Mesendoderm (in vitro differentiated cells): ENCODE results near the gene KDM4E. TPM values are rescaled to one million over a fixed set of nuclear protein-coding genes. Genes with fewer than 3 reads are reported as not detected.

Source experiments
- DNase-seq: peaks from one replicate; pipeline ENCODE4 v3.0.0; 2013
- H2AK5ac ChIP-seq: 2 replicates; pipeline ENCODE4 v1.6.1; 2013; ENCODE audit warnings: low read length, inconsistent platforms
- H2BK120ac ChIP-seq: 2 replicates; pipeline ENCODE4 v1.6.1; 2013; ENCODE audit warnings: low read depth, mild to moderate bottlenecking, low read length, moderate library complexity, mixed read lengths
- H2BK15ac ChIP-seq: replicated peaks from 2 replicates; pipeline ENCODE4 v1.6.1; 2013; ENCODE audit warnings: low read depth, mild to moderate bottlenecking, moderate library complexity
- H2BK5ac ChIP-seq: 2 replicates; pipeline ENCODE4 v1.6.1; 2013; ENCODE audit warnings: low read length, inconsistent platforms
- H3K18ac ChIP-seq: 2 replicates; pipeline ENCODE4 v1.6.1; 2013; ENCODE audit warnings: mild to moderate bottlenecking, low read length, mixed read lengths
- H3K23ac ChIP-seq: one replicate; pipeline ENCODE4 v1.6.1; 2013; ENCODE audit warnings: low read length
- H3K27ac ChIP-seq: 2 replicates; pipeline ENCODE4 v1.5.1; 2013; ENCODE audit warnings: low read depth, mild to moderate bottlenecking, inconsistent platforms, low read length, moderate library complexity
- H3K27me3 ChIP-seq: 2 replicates; pipeline ENCODE4 v1.6.1; 2013; ENCODE audit warnings: low read length, control low read depth, mild to moderate bottlenecking, inconsistent platforms; ENCODE audit not compliant: insufficient read depth, poor library complexity
- H3K36me3 ChIP-seq: 2 replicates; pipeline ENCODE4 v1.6.1; 2013; ENCODE audit warnings: low read length, inconsistent platforms; ENCODE audit not compliant: control insufficient read depth, insufficient read depth
- H3K4ac ChIP-seq: one replicate; pipeline ENCODE4 v1.6.1; 2013; ENCODE audit warnings: low read depth, mild to moderate bottlenecking, low read length, moderate library complexity
- H3K4me1 ChIP-seq: 2 replicates; pipeline ENCODE4 v1.6.1; 2013; ENCODE audit warnings: low read depth, low read length, inconsistent platforms; ENCODE audit not compliant: control insufficient read depth
- H3K4me2 ChIP-seq: 2 replicates; pipeline ENCODE4 v1.6.1; 2013; ENCODE audit warnings: low read length
- H3K4me3 ChIP-seq: 2 replicates; pipeline ENCODE4 v1.5.1; 2013; ENCODE audit warnings: mild to moderate bottlenecking, low read length
- H3K56ac ChIP-seq: one replicate; pipeline ENCODE4 v1.6.1; 2013; ENCODE audit warnings: low read length
- H3K79me1 ChIP-seq: 2 replicates; pipeline ENCODE4 v1.6.1; 2013; ENCODE audit warnings: low read length, inconsistent platforms
- H3K79me2 ChIP-seq: 2 replicates; pipeline ENCODE4 v1.6.1; 2013; ENCODE audit warnings: mild to moderate bottlenecking, low read length; ENCODE audit not compliant: control insufficient read depth, insufficient read depth
- H3K9ac ChIP-seq: 2 replicates; pipeline ENCODE4 v1.6.1; 2013; ENCODE audit warnings: low read length, inconsistent platforms
- H4K5ac ChIP-seq: one replicate; pipeline ENCODE4 v1.6.1; 2013; ENCODE audit warnings: low read length
- H4K8ac ChIP-seq: one replicate; pipeline ENCODE4 v1.6.1; 2013; ENCODE audit warnings: low read depth, mild to moderate bottlenecking, control low read depth, low read length, moderate library complexity
- WGBS: extraction: QIAGEN DNeasy Blood & Tissue Kit; methylation state at CpG from one replicate; pipeline ENCODE4 v1.1.7; 2013; ENCODE audit warnings: low lambda C conversion rate, missing lambda C conversion rate; ENCODE audit not compliant: insufficient coverage; ENCODE audit errors: extremely low coverage; 5-methylcytosine and 5-hydroxymethylcytosine counted together
- polyA plus RNA-seq, 2 experiments: library from polyadenylated mRNA; stranded (reverse); fragments of 200-250 nt; gene quantifications; one replicate each; pipeline ENCODE4 v1.2.3, GENCODE V29; 2013

The KDM4E gene
- polyA plus RNA-seq (2013, experiment 1 of 2), result not detected
- polyA plus RNA-seq (2013, experiment 2 of 2), result not detected

- H2BK15ac ChIP-seq, result no peak within 1 kb of the TSS
- H2AK5ac ChIP-seq, result no peak within 1 kb of the TSS
- no peak within 1 kb of the TSS for H3K4ac ChIP-seq
- H4K8ac ChIP-seq, result no peak within 1 kb of the TSS
- H3K23ac ChIP-seq, result no peak within 1 kb of the TSS
- no peaks in the 10 kb centered on the region for H3K79me1 ChIP-seq
- no peak within 1 kb of the TSS for H4K5ac ChIP-seq
- H3K4me3 ChIP-seq, result no peak within 1 kb of the TSS
- H3K56ac ChIP-seq, result no peak within 1 kb of the TSS
- H2BK5ac ChIP-seq, result no peak within 1 kb of the TSS
- no peak within 1 kb of the TSS for H3K9ac ChIP-seq
- no peak within 1 kb of the TSS for H3K4me2 ChIP-seq
- no peaks in the 10 kb centered on the region for H3K27me3 ChIP-seq
- DNase-seq, result no peak
- H3K36me3 ChIP-seq, result no peaks in the 10 kb centered on the region
- no peaks in the 10 kb centered on the region for H3K79me2 ChIP-seq
- no peak within 1 kb of the TSS for H3K18ac ChIP-seq
- H2BK120ac ChIP-seq, result no peak within 1 kb of the TSS
- H3K27ac ChIP-seq, result no peak within 1 kb of the TSS
- H3K4me1 ChIP-seq, result no peaks in the 10 kb centered on the region
- no CpG with 5 or more reads among the region's 1 CpG for WGBS
These were observed at the start of gene KDM4E for GRCh38 chr11:95024958-95025357. Gene KDM4E, plus strand, starts transcription at chr11:95025258. Its CDS starts 300 bp downstream, at chr11:95025558.

DNA sequence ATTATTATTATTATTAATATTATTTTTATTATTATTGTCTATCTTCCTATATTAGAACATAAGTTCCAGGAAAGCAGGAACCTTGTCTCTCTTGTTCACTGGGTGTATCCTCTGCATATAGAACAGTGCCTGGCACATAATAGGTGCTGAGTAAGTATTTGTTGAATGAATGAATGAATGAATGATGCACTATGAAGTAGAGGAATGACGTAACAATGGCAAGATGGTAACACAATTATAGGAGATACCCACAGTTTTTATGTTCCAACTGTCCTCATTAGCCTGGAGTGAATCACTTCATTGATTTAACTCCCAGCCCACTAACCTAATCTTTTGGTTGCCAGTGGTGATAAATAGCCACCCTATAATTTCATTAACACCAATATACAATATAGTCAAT lies 49.5 kb upstream of the KDM4E start:
- Histone ChIP-seq H3K4me2 (no peak overlapping the region), H3K27me3 (no peaks in the 10 kb centered on the region), H4K8ac (no peak overlapping the region), H3K79me2 (peaks cover 10% of the 10 kb centered on the region), H3K4me3 (no peak overlapping the region), H3K79me1 (peaks cover 5% of the 10 kb centered on the region), H3K4me1 (no peaks in the 10 kb centered on the region), H4K5ac (no peak overlapping the region), H3K9ac (no peak overlapping the region), H3K36me3 (peaks cover 2% of the 10 kb centered on the region), H3K18ac (no peak overlapping the region), H3K23ac (no peak overlapping the region), H2BK5ac (no peak overlapping the region), H3K4ac (no peak overlapping the region), H3K27ac (no peak overlapping the region), H2BK15ac (no peak overlapping the region), H3K56ac (no peak overlapping the region), H2BK120ac (no peak overlapping the region), H2AK5ac (no peak overlapping the region)
- DNase-seq, result no peak
- WGBS, result no CpG with 5 or more reads among the region's 1 CpG

DNA sequence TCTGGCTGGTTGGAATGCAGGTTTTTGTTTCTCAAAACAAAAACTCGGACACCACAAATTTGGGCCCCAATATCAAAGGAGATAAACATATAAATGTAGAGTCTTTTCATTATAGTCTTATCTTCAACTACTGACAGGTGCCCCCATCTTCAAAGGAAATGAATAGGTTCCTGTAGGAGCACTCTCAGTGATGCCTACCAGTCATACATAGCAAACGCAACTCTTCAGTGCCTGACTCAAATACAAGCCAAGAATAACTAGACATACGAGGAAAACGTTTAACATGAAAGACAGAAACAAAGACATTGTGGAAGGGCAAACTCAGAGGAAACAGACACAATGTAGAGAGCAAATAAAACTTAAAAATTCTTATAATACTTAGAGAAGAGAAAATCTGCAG lies 37.7 kb upstream of the KDM4E start:
- Histone ChIP-seq H4K5ac (no peak overlapping the region), H3K27me3 (no peaks in the 10 kb centered on the region), H2BK5ac (no peak overlapping the region), H3K18ac (no peak overlapping the region), H3K36me3 (no peaks in the 10 kb centered on the region), H3K23ac (no peak overlapping the region), H3K79me1 (no peaks in the 10 kb centered on the region), H3K9ac (no peak overlapping the region), H3K27ac (no peak overlapping the region), H3K79me2 (no peaks in the 10 kb centered on the region), H3K56ac (no peak overlapping the region), H3K4me2 (no peak overlapping the region), H2BK15ac (no peak overlapping the region), H4K8ac (no peak overlapping the region), H2AK5ac (no peak overlapping the region), H3K4me3 (no peak overlapping the region), H2BK120ac (no peak overlapping the region), H3K4me1 (no peaks in the 10 kb centered on the region), H3K4ac (no peak overlapping the region)
- WGBS, result no CpG with 5 or more reads among the region's 4 CpGs
- DNase-seq, result no peak

DNA sequence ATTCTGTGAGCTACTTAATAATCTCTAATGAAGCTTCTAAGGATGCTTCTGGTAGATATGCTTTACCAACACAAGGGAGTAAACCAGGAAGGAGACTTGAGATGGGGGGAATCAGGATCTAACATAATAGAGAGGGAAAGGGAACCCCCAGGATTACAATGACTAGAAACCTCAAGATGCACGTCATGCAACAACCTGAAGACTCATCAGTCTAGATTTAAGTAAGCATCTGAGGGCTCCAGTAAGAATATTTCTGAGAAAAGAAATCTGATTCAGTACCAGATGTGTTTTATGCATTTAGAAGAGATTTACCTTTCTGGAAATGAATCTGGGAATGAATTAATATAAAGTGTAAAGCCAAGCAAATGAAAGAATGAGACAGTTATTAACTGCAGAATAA lies 36.3 kb upstream of the KDM4E start:
- Histone ChIP-seq H3K23ac (no peak overlapping the region), H3K36me3 (no peaks in the 10 kb centered on the region), H3K27me3 (no peaks in the 10 kb centered on the region), H3K4me3 (no peak overlapping the region), H4K8ac (no peak overlapping the region), H3K4me1 (no peaks in the 10 kb centered on the region), H2AK5ac (no peak overlapping the region), H3K79me2 (no peaks in the 10 kb centered on the region), H4K5ac (no peak overlapping the region), H3K56ac (no peak overlapping the region), H3K9ac (no peak overlapping the region), H3K4ac (no peak overlapping the region), H3K18ac (no peak overlapping the region), H2BK5ac (no peak overlapping the region), H3K27ac (no peak overlapping the region), H2BK15ac (no peak overlapping the region), H2BK120ac (no peak overlapping the region), H3K79me1 (no peaks in the 10 kb centered on the region), H3K4me2 (no peak overlapping the region)
- no CpG with 5 or more reads among the region's 1 CpG for WGBS
- DNase-seq, result no peak

- Histone ChIP-seq H3K56ac (no peak overlapping the region), H3K36me3 (no peaks in the 10 kb centered on the region), H2BK15ac (no peak overlapping the region), H2AK5ac (no peak overlapping the region), H3K79me1 (no peaks in the 10 kb centered on the region), H3K18ac (no peak overlapping the region), H4K8ac (no peak overlapping the region), H4K5ac (no peak overlapping the region), H3K4ac (no peak overlapping the region), H3K27ac (no peak overlapping the region), H3K4me2 (no peak overlapping the region), H2BK5ac (no peak overlapping the region), H3K4me3 (no peak overlapping the region), H3K79me2 (no peaks in the 10 kb centered on the region), H3K9ac (no peak overlapping the region), H3K23ac (no peak overlapping the region), H3K4me1 (no peaks in the 10 kb centered on the region), H2BK120ac (no peak overlapping the region), H3K27me3 (no peaks in the 10 kb centered on the region)
- no peak for DNase-seq
- WGBS, result no CpG with 5 or more reads among the region's 2 CpGs
These were observed 31.6 kb upstream of the KDM4E start for GRCh38 chr11:94993400-94993943.

- Histone ChIP-seq H2AK5ac (no peak overlapping the region), H3K79me2 (no peaks in the 10 kb centered on the region), H3K9ac (no peak overlapping the region), H2BK15ac (no peak overlapping the region), H2BK5ac (no peak overlapping the region), H3K4me2 (no peak overlapping the region), H3K27ac (no peak overlapping the region), H3K27me3 (no peaks in the 10 kb centered on the region), H4K5ac (no peak overlapping the region), H3K79me1 (no peaks in the 10 kb centered on the region), H2BK120ac (no peak overlapping the region), H3K56ac (no peak overlapping the region), H3K18ac (no peak overlapping the region), H3K4me1 (no peaks in the 10 kb centered on the region), H3K4me3 (no peak overlapping the region), H3K36me3 (no peaks in the 10 kb centered on the region), H4K8ac (no peak overlapping the region), H3K4ac (no peak overlapping the region), H3K23ac (no peak overlapping the region)
- peak; percentile 5 for DNase-seq
- no CpG with 5 or more reads among the region's 6 CpGs for WGBS
These were observed 27.6 kb upstream of the KDM4E start for GRCh38 chr11:94997437-94997836.
